CD8-positive, alpha-beta memory T cell (primary cell): Measurements from ENCODE around the gene IER3. TPM values are rescaled to one million over a fixed set of nuclear protein-coding genes. Genes with fewer than 3 reads are reported as not detected.

Experiments
- CTCF ChIA-PET: fragments of 350-600 bp; sonication (Branson Sonifier 250); formaldehyde crosslinking; loops from one replicate; lab custom pipeline; 2021; ENCODE audit warnings: antibody characterized with exemption; lab: Charles Lee
- POLR2A ChIA-PET: fragments of 350-600 bp; sonication (Branson Sonifier 250); formaldehyde crosslinking; loops from one replicate; lab custom pipeline; 2021; ENCODE audit warnings: antibody characterized with exemption; lab: Charles Lee
- DNase-seq, 5 donors: peaks; one replicate each; pipeline versions ENCODE4 v3.0.0 to v3.0.0-alpha.2; 2020 to 2022; ENCODE audit warnings: mixed read lengths in 1 of 5
- H3K27ac ChIP-seq: one replicate; pipeline ENCODE4 v1.7.0; 2013; ENCODE audit warnings: low read depth, mild to moderate bottlenecking, low read length, moderate library complexity
- H3K27me3 ChIP-seq: 2 replicates; pipeline ENCODE4 v1.7.0; 2013; ENCODE audit warnings: low read length, mild to moderate bottlenecking; ENCODE audit not compliant: insufficient read depth, poor library complexity, severe bottlenecking
- H3K36me3 ChIP-seq: 2 replicates; pipeline ENCODE4 v1.7.0; 2013; ENCODE audit warnings: mild to moderate bottlenecking, low read length, moderate library complexity; ENCODE audit not compliant: insufficient read depth
- H3K4me1 ChIP-seq: 2 replicates; pipeline ENCODE4 v1.7.0; 2013; ENCODE audit warnings: mild to moderate bottlenecking, low read length, moderate library complexity; ENCODE audit not compliant: insufficient read depth
- H3K4me3 ChIP-seq: 2 replicates; pipeline ENCODE4 v1.7.0; 2013; ENCODE audit warnings: mild to moderate bottlenecking, low read length
- H3K9me3 ChIP-seq: 2 replicates; pipeline ENCODE4 v1.7.0; 2013; ENCODE audit warnings: mild to moderate bottlenecking, low read length
- H3K27ac Mint-ChIP-seq, 8 donors: one replicate each; pipeline ENCODE4 v1.8.0; 2020 to 2021; ENCODE audit warnings: mixed read lengths in 8 of 8, mild to moderate bottlenecking in 6 of 8, inconsistent platforms in 3 of 8, moderate library complexity in 3 of 8
- H3K27me3 Mint-ChIP-seq, 2 donors: one replicate each; pipeline ENCODE4 v1.8.0; 2020 to 2021; ENCODE audit warnings: mixed read lengths in 2 of 2, mild to moderate bottlenecking in 1 of 2, moderate library complexity in 1 of 2
- H3K36me3 Mint-ChIP-seq, 3 donors: one replicate each; pipeline ENCODE4 v1.8.0; 2020 to 2021; ENCODE audit warnings: mixed read lengths in 3 of 3, inconsistent platforms in 1 of 3, mild to moderate bottlenecking in 1 of 3
- H3K4me1 Mint-ChIP-seq, 3 donors: one replicate each; pipeline ENCODE4 v1.8.0; 2020 to 2021; ENCODE audit warnings: mixed read lengths in 3 of 3, inconsistent platforms in 1 of 3, mild to moderate bottlenecking in 1 of 3
- H3K4me3 Mint-ChIP-seq, 7 donors: one replicate each; pipeline ENCODE4 v1.8.0; 2020 to 2021; ENCODE audit warnings: mixed read lengths in 7 of 7, mild to moderate bottlenecking in 6 of 7, moderate library complexity in 4 of 7, inconsistent platforms in 2 of 7
- H3K9me3 Mint-ChIP-seq, 5 donors: one replicate each; pipeline ENCODE4 v1.8.0; 2020 to 2022; ENCODE audit warnings: mixed read lengths in 5 of 5, mild to moderate bottlenecking in 3 of 5, moderate library complexity in 2 of 5, inconsistent platforms in 1 of 5
- polyA plus RNA-seq: library from polyadenylated mRNA; unstranded; fragments of 300-500 nt; fragmentation: Illumina TruSeq; gene quantifications from one replicate; pipeline ENCODE4 v1.2.3, GENCODE V29; 2021
- total RNA-seq, 2 experiments: library from RNA; stranded (reverse); gene quantifications; one replicate each; pipeline ENCODE4 v1.2.3, GENCODE V29; 2021

The IER3 gene
- 100 to 1,000 TPM; 267 to 294 TPM for total RNA-seq
- 0.58 TPM for polyA plus RNA-seq

GRCh38 chr6:30744054-30744805 lies at the start of gene IER3:
IER3 (minus strand) TSS chr6:30744547; CDS start chr6:30744518, 29 bp downstream.
- CTCF ChIA-PET = interaction anchor here (0.6 to 2.4 kb wide), 23 partner anchors 9 to 275 kb away, joined by 3 to 9 read pairs (median 3); partner anchors contain the start of genes DDR1 and MDC1

DNA sequence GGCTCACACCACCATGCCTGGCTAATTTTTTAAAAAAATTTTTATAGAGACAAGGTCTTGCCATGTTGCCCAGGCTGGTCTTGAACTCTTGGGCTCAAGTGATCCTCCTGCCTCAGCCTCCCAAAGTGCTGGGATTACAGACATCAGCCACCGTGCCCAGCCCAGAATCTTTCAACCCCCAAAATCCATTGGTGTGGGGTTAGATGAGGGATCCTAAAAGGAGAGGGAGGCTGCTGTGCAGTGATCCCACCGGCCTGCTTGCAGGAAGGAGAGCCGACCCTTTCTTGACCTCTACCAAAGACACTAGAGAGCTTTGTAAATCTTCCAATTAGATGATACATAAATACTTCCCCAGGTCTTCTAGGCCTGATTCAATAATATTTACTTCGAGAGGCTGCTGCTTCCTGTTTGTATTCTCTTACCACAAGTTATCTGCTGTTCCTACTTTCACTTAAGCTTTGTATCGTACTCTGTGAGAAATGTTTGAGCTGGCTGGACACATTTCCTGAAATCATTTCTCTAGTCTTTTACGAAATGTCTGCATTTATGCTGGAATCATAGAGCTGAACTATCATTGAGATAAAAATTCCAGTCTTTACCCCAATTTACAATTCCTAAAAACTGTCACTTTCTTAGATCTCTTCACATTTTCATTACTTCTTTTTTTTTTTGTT lies 49.3 kb upstream of the IER3 start:
- H3K36me3 ChIP-seq = no peaks in the 10 kb centered on the region
- peaks cover 0 to 2% (median 0%) of the 10 kb centered on the region in 3 donors for H3K36me3 Mint-ChIP-seq
- peak in 2 of 5 donors; percentile 30 to 58 for DNase-seq
- H3K27me3 Mint-ChIP-seq = no peaks in the 10 kb centered on the region
- H3K27ac Mint-ChIP-seq = peak overlapping the region; percentile 84 to 99 (median 94)
- peak overlapping the region; percentile 27 for H3K4me3 ChIP-seq
- H3K4me1 ChIP-seq = peaks cover 46% of the 10 kb centered on the region
- no peaks in the 10 kb centered on the region for H3K27me3 ChIP-seq
- no peaks in the 10 kb centered on the region for H3K9me3 ChIP-seq
- ChIA-PET POLR2A (interaction anchor here (0.5 to 1.7 kb wide), 7 partner anchors 10 to 239 kb away, joined by 3 to 9 read pairs (median 4); no protein-coding TSS in a partner anchor), CTCF (interaction anchor here (0.8 to 2.4 kb wide), 8 partner anchors 19 to 114 kb away, joined by 3 to 8 read pairs (median 4); partner anchors contain the start of genes DDR1 and IER3)
- peak overlapping the region; percentile 58 for H3K27ac ChIP-seq
- peak overlapping the region in 6 of 7 donors; percentile 53 to 84 (median 77) for H3K4me3 Mint-ChIP-seq
- peaks cover 14 to 64% (median 46%) of the 10 kb centered on the region in 3 donors for H3K4me1 Mint-ChIP-seq
- no peaks in the 10 kb centered on the region for H3K9me3 Mint-ChIP-seq

More at GRCh38 chr6:30744054-30744805, at the start of gene IER3:
- Histone ChIP-seq H3K27ac (peak within 1 kb of the TSS; percentile 77), H3K4me3 (peak within 1 kb of the TSS; percentile 80), H3K9me3 (no peaks in the 10 kb centered on the region), H3K27me3 (no peaks in the 10 kb centered on the region), H3K4me1 (peaks cover 26% of the 10 kb centered on the region), H3K36me3 (peaks cover 10% of the 10 kb centered on the region)
- Mint-ChIP-seq H3K9me3 (no peaks in the 10 kb centered on the region), H3K4me1 (peaks cover 39 to 47% (median 39%) of the 10 kb centered on the region in 3 donors), H3K27me3 (no peaks in the 10 kb centered on the region), H3K36me3 (peaks cover 0 to 40% (median 4%) of the 10 kb centered on the region in 3 donors), H3K27ac (peak within 1 kb of the TSS; percentile 84 to 97 (median 92)), H3K4me3 (peak within 1 kb of the TSS; percentile 89 to 96 (median 93))
- DNase-seq = peak; percentile 57 to 72 (median 69)
- POLR2A ChIA-PET = interaction anchor here (0.6 kb wide), 1 partner anchor 79 kb away, joined by 3 read pairs; no protein-coding TSS in a partner anchor

GRCh38 chr6:30792786-30793185 lies 48.4 kb upstream of the IER3 start:
- Mint-ChIP-seq H3K4me1 (peaks cover 17 to 73% (median 51%) of the 10 kb centered on the region in 3 donors), H3K36me3 (no peaks in the 10 kb centered on the region), H3K9me3 (no peaks in the 10 kb centered on the region), H3K27ac (peak overlapping the region; percentile 73 to 99 (median 87)), H3K4me3 (peak overlapping the region in 5 of 7 donors; percentile 36 to 65 (median 58)), H3K27me3 (no peaks in the 10 kb centered on the region)
- Histone ChIP-seq H3K27me3 (no peaks in the 10 kb centered on the region), H3K27ac (no peak overlapping the region), H3K9me3 (no peaks in the 10 kb centered on the region), H3K4me1 (peaks cover 55% of the 10 kb centered on the region), H3K36me3 (no peaks in the 10 kb centered on the region), H3K4me3 (no peak overlapping the region)
- DNase-seq = no peak
- ChIA-PET POLR2A (interaction anchor here (1.7 kb wide), 1 partner anchor 22 kb away, joined by 9 read pairs; no protein-coding TSS in a partner anchor), CTCF (interaction anchor here (1.3 to 2.4 kb wide), 2 partner anchors 20 to 24 kb away, joined by 4 to 8 read pairs; no protein-coding TSS in a partner anchor)

GRCh38 chr6:30790724-30791383 lies 46.5 kb upstream of the IER3 start:
- peak overlapping the region in 4 of 8 donors; percentile 53 to 91 (median 77) for H3K27ac Mint-ChIP-seq
- H3K4me3 Mint-ChIP-seq = no peak overlapping the region

DNA sequence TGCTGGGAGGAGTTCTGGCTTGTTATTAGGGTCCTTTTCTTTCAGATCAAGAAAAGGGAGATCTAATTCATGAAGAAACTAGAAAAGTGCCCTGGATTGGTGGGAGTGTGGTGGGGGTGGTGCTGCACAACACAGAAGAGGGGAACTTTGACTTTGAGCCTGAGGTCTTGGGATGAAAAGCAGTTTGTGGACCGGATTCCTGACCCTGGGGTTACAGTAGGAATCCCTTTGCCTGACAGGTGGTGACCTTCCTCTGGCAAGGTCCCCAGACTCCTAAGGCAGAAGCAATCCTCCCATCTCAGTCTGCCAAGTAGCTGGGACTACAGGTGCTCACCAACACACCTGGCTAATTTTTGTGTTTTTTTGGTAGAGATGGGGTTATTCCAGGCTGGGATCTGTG lies 45.3 kb upstream of the IER3 start:
- peaks cover 47% of the 10 kb centered on the region for H3K4me1 ChIP-seq

More at GRCh38 chr6:30790724-30791383, 46.5 kb upstream of the IER3 start:
- ChIA-PET CTCF (interaction anchor here (1.1 to 1.5 kb wide), 3 partner anchors 60 to 336 kb away, joined by 3 to 4 read pairs (median 4); no protein-coding TSS in a partner anchor), POLR2A (no interaction called here)
- Mint-ChIP-seq H3K9me3 (no peaks in the 10 kb centered on the region), H3K4me1 (peaks cover 21 to 81% (median 59%) of the 10 kb centered on the region in 3 donors), H3K27me3 (no peaks in the 10 kb centered on the region), H3K36me3 (no peaks in the 10 kb centered on the region)
- H3K4me1 ChIP-seq = peaks cover 59% of the 10 kb centered on the region
- no peaks in the 10 kb centered on the region for H3K9me3 ChIP-seq
- no peak overlapping the region for H3K27ac ChIP-seq
- no peak overlapping the region for H3K4me3 ChIP-seq
- H3K27me3 ChIP-seq = no peaks in the 10 kb centered on the region
- no peak for DNase-seq
- H3K36me3 ChIP-seq = no peaks in the 10 kb centered on the region

GRCh38 chr6:30787954-30788353 lies 43.6 kb upstream of the IER3 start:
- Mint-ChIP-seq H3K9me3 (no peaks in the 10 kb centered on the region), H3K4me1 (peaks cover 11 to 61% (median 37%) of the 10 kb centered on the region in 3 donors), H3K27me3 (no peaks in the 10 kb centered on the region)

More for the DNA sequence above, 45.3 kb upstream of the IER3 start:
- H3K4me3 Mint-ChIP-seq = no peak overlapping the region
- Histone ChIP-seq H3K36me3 (no peaks in the 10 kb centered on the region), H3K9me3 (no peaks in the 10 kb centered on the region), H3K27ac (no peak overlapping the region), H3K4me3 (no peak overlapping the region), H3K27me3 (no peaks in the 10 kb centered on the region)
- H3K4me1 Mint-ChIP-seq = peaks cover 18 to 76% (median 50%) of the 10 kb centered on the region in 3 donors
- no peaks in the 10 kb centered on the region for H3K27me3 Mint-ChIP-seq
- ChIA-PET CTCF (interaction anchor here (1.0 to 1.5 kb wide), 4 partner anchors 23 to 338 kb away, joined by 3 to 4 read pairs (median 4); no protein-coding TSS in a partner anchor), POLR2A (interaction anchor here (0.6 kb wide), 1 partner anchor 148 kb away, joined by 3 read pairs; no protein-coding TSS in a partner anchor)
- no peaks in the 10 kb centered on the region for H3K9me3 Mint-ChIP-seq
- peak overlapping the region in 2 of 8 donors; percentile 34 to 63 for H3K27ac Mint-ChIP-seq
- no peaks in the 10 kb centered on the region for H3K36me3 Mint-ChIP-seq
- DNase-seq = no peak

More at GRCh38 chr6:30787954-30788353, 43.6 kb upstream of the IER3 start:
- H3K4me1 ChIP-seq = peaks cover 30% of the 10 kb centered on the region
- no peak for DNase-seq
- ChIA-PET POLR2A (no interaction called here), CTCF (interaction anchor here (1.3 to 2.1 kb wide), 6 partner anchors 13 to 109 kb away, joined by 3 to 7 read pairs (median 5); partner anchors contain the start of gene IER3)
- no peaks in the 10 kb centered on the region for H3K27me3 ChIP-seq
- Mint-ChIP-seq H3K27ac (peak overlapping the region in 4 of 8 donors; percentile 2 to 57 (median 15)), H3K36me3 (no peaks in the 10 kb centered on the region), H3K4me3 (peak overlapping the region in 3 of 7 donors; percentile 6 to 52 (median 27))
- H3K9me3 ChIP-seq = no peaks in the 10 kb centered on the region
- no peak overlapping the region for H3K4me3 ChIP-seq
- no peaks in the 10 kb centered on the region for H3K36me3 ChIP-seq
- H3K27ac ChIP-seq = no peak overlapping the region
